ENCODE results near the gene ABCC10.

- TF ChIP-seq, protein P1, sequence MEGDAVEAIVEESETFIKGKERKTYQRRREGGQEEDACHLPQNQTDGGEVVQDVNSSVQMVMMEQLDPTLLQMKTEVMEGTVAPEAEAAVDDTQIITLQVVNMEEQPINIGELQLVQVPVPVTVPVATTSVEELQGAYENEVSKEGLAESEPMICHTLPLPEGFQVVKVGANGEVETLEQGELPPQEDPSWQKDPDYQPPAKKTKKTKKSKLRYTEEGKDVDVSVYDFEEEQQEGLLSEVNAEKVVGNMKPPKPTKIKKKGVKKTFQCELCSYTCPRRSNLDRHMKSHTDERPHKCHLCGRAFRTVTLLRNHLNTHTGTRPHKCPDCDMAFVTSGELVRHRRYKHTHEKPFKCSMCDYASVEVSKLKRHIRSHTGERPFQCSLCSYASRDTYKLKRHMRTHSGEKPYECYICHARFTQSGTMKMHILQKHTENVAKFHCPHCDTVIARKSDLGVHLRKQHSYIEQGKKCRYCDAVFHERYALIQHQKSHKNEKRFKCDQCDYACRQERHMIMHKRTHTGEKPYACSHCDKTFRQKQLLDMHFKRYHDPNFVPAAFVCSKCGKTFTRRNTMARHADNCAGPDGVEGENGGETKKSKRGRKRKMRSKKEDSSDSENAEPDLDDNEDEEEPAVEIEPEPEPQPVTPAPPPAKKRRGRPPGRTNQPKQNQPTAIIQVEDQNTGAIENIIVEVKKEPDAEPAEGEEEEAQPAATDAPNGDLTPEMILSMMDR (conservative IDR thresholded peaks at IDR 0.05): no peak
- TF ChIP-seq EZH2 (IDR thresholded peaks at IDR 0.05; ENCODE audit: low read depth): no peak
Observed at GRCh38 chr6:43497689-43498088, 70.3 kb downstream of the ABCC10 start.
